Keratinocyte (primary cell): ENCODE results near the gene GSTT4. TPM values are rescaled to one million over a fixed set of nuclear protein-coding genes. Genes with fewer than 3 reads are reported as not detected.

Experiments
- DNase-seq: peaks from one replicate; pipeline ENCODE4 v3.0.0-alpha.2; 2011; ENCODE audit warnings: low read depth, missing footprints, low spot score
- FAIRE-seq: peaks from 2 replicates; lab custom pipeline; 2011; peaks lifted over from hg19 to GRCh38; lab: Jason Lieb, UNC
- H2AFZ ChIP-seq: 2 replicates; pipeline ENCODE4 v1.6.0; 2012; ENCODE audit warnings: low read length, control low read depth, inconsistent platforms; ENCODE audit not compliant: control insufficient read depth
- H3K27ac ChIP-seq: 2 replicates; pipeline ENCODE4 v1.5.1; 2011; ENCODE audit warnings: low read length; ENCODE audit not compliant: control insufficient read depth, insufficient read depth
- H3K27me3 ChIP-seq: 3 replicates; pipeline ENCODE4 v1.6.0; 2011; ENCODE audit warnings: low read length; ENCODE audit not compliant: control insufficient read depth, insufficient read depth; ENCODE audit errors: extremely low read depth
- H3K36me3 ChIP-seq, 2 experiments: 2 replicates in 1 of 2; 3 replicates in 1 of 2; pipeline ENCODE4 v1.5.1; 2011; ENCODE audit warnings: low read length in 2 of 2, mild to moderate bottlenecking in 1 of 2; ENCODE audit not compliant: control insufficient read depth in 2 of 2, insufficient read depth in 2 of 2; ENCODE audit errors: extremely low read depth in 1 of 2
- H3K4me1 ChIP-seq: 3 replicates; pipeline ENCODE4 v1.5.1; 2011; ENCODE audit warnings: low read length; ENCODE audit not compliant: control insufficient read depth, insufficient read depth; ENCODE audit errors: extremely low read depth
- H3K4me2 ChIP-seq: 3 replicates; pipeline ENCODE4 v1.6.0; 2011; ENCODE audit warnings: low read depth, low read length; ENCODE audit not compliant: control insufficient read depth, insufficient read depth; ENCODE audit errors: extremely low read depth
- H3K4me3 ChIP-seq, 3 experiments: fragments of 200-600 bp in 1 of 3; sonication (generic) in 1 of 3; 2 replicates in 2 of 3; 3 replicates in 1 of 3; pipeline ENCODE4 v1.5.1; 2011 to 2016; ENCODE audit warnings: low read length in 3 of 3, mild to moderate bottlenecking in 3 of 3, control low read depth in 2 of 3, inconsistent platforms in 1 of 3, low read depth in 1 of 3, mixed read lengths in 1 of 3, mixed run types in 1 of 3, moderate library complexity in 1 of 3; ENCODE audit not compliant: control insufficient read depth in 2 of 3, insufficient read depth in 2 of 3; ENCODE audit errors: extremely low read depth in 1 of 3
- H3K79me2 ChIP-seq: 2 replicates; pipeline ENCODE4 v1.6.0; 2012; ENCODE audit warnings: low read length; ENCODE audit not compliant: control insufficient read depth, insufficient read depth
- H3K9ac ChIP-seq: 3 replicates; pipeline ENCODE4 v1.6.0; 2011; ENCODE audit warnings: low read length; ENCODE audit not compliant: control insufficient read depth, insufficient read depth; ENCODE audit errors: extremely low read depth
- H3K9me1 ChIP-seq: 3 replicates; pipeline ENCODE4 v1.6.0; 2011; ENCODE audit warnings: low read length; ENCODE audit not compliant: control insufficient read depth, insufficient read depth; ENCODE audit errors: extremely low read depth
- H3K9me3 ChIP-seq: 2 replicates; pipeline ENCODE4 v1.5.1; 2012; ENCODE audit warnings: low read depth, low read length; ENCODE audit not compliant: control insufficient read depth
- H4K20me1 ChIP-seq: 3 replicates; pipeline ENCODE4 v1.6.0; 2011; ENCODE audit warnings: low read length; ENCODE audit not compliant: control insufficient read depth, insufficient read depth; ENCODE audit errors: extremely low read depth
- CTCF ChIP-seq, 3 experiments: IDR thresholded peaks in 1 of 3; conservative IDR thresholded peaks in 1 of 3; optimal IDR thresholded peaks in 1 of 3; 2 replicates in 2 of 3; 3 replicates in 1 of 3; pipeline versions ENCODE3 to v1.5.1; 2011; ENCODE audit warnings: low read length in 3 of 3, mild to moderate bottlenecking in 3 of 3, moderate library complexity in 2 of 3, control low read depth in 1 of 3, inconsistent platforms in 1 of 3; ENCODE audit not compliant: insufficient read depth in 2 of 3; ENCODE audit errors: extremely low read depth in 1 of 3
- EZH2 ChIP-seq: IDR thresholded peaks from one replicate; pipeline ENCODE4 v1.6.1; 2012; ENCODE audit warnings: inconsistent platforms, mild to moderate bottlenecking, low read length, moderate library complexity
- dilution Hi-C: fragments of 300-500 bp; cut with MboI; formaldehyde crosslinking; loops from one replicate; pipeline ENCODE4 v1.7.0; 2020; ENCODE audit warnings: low sequenced_read_pairs; ENCODE audit not compliant: extremely low pct_ligation_motif_present
- polyA plus RNA-seq, 5 experiments: library from polyadenylated mRNA; depleted of rRNA in 3 of 5; stranded (reverse) in 3 of 5; stranded (forward) in 1 of 5; unstranded in 1 of 5; fragments of >200 nt; gene quantifications; 1 replicate in 1 of 5; 2 replicates in 3 of 5; 3 replicates in 1 of 5; pipeline versions ENCODE4 v1.2.1 to v1.2.3, GENCODE V29; 2011 to 2012; ENCODE audit warnings: missing spikeins in 2 of 5, low read depth in 1 of 5, low replicate concordance in 1 of 5

The GSTT4 gene
- polyA plus RNA-seq, 1 donor (not counting 4 experiments of a cell fraction or from before 2014, with no cell fraction given) = not detected

GRCh38 chr22:23970816-23971486 lies 34.3 kb downstream of the GSTT4 start:
- Histone ChIP-seq H3K27me3 (no peaks in the 10 kb centered on the region), H3K4me1 (peaks cover 3% of the 10 kb centered on the region), H3K9me1 (no peaks in the 10 kb centered on the region), H3K36me3 (peaks cover 16 to 18% of the 10 kb centered on the region in 2 experiments), H4K20me1 (no peaks in the 10 kb centered on the region), H3K4me2 (no peak overlapping the region), H3K79me2 (peaks cover 29% of the 10 kb centered on the region), H3K9ac (no peak overlapping the region), H3K27ac (no peak overlapping the region), H3K4me3 (no peak overlapping the region), H3K9me3 (no peaks in the 10 kb centered on the region), H2AFZ (no peak overlapping the region)
- TF ChIP-seq EZH2 = no peak
- dilution Hi-C loops = no loop called here
- DNase-seq (no peak), FAIRE-seq (no peak)

- no peak overlapping the region for H2AFZ ChIP-seq
- no peak for FAIRE-seq
- no peak overlapping the region for H3K4me3 ChIP-seq
- peaks cover 3% of the 10 kb centered on the region for H3K4me1 ChIP-seq
- no peaks in the 10 kb centered on the region for H3K9me1 ChIP-seq
- no peak for DNase-seq
- no peak overlapping the region for H3K9ac ChIP-seq
- no peaks in the 10 kb centered on the region for H4K20me1 ChIP-seq
- no peak for TF ChIP-seq CTCF (optimal IDR thresholded peaks at IDR 0.05 in 1 of 3, IDR thresholded peaks at IDR 0.05 in 1 of 3, conservative IDR thresholded peaks at IDR 0.05 in 1 of 3; ENCODE audit: extremely low read depth in 1 of 3, insufficient read depth in 2 of 3, low read length in 3 of 3)
- TF ChIP-seq EZH2 = no peak
- dilution Hi-C loops = no loop called here
- no peaks in the 10 kb centered on the region for H3K9me3 ChIP-seq
- peaks cover 16 to 18% of the 10 kb centered on the region in 2 experiments for H3K36me3 ChIP-seq
- no peak overlapping the region for H3K27ac ChIP-seq
- no peak overlapping the region for H3K4me2 ChIP-seq
- H3K79me2 ChIP-seq = peaks cover 29% of the 10 kb centered on the region
- no peaks in the 10 kb centered on the region for H3K27me3 ChIP-seq
Observed at GRCh38 chr22:23970201-23970641, 35.0 kb downstream of the GSTT4 start.
